ES-I3 (cell line): ENCODE data around the gene TERC.
"Not testable (repeated sequence)": the region's sequence is repeated elsewhere in the genome, so short reads cannot be mapped to it uniquely, and the experiment has no call there.

ENCODE experiments used
- H3K36me3 ChIP-seq: 2 replicates; pipeline ENCODE4 v1.6.1; 2013; ENCODE audit warnings: mild to moderate bottlenecking, low read length, control low read depth, moderate library complexity; ENCODE audit not compliant: insufficient read depth
- H3K4me1 ChIP-seq: 2 replicates; pipeline ENCODE4 v1.6.1; 2013; ENCODE audit warnings: mild to moderate bottlenecking, control low read depth, low read length; ENCODE audit not compliant: insufficient read depth
- H3K9ac ChIP-seq: 2 replicates; pipeline ENCODE4 v1.6.1; 2013; ENCODE audit warnings: low read depth, mild to moderate bottlenecking, low read length, moderate library complexity
- H3K9me3 ChIP-seq: 2 replicates; pipeline ENCODE4 v1.6.1; 2013; ENCODE audit warnings: mild to moderate bottlenecking, low read length, moderate library complexity; ENCODE audit not compliant: control insufficient read depth, insufficient read depth

Gene TERC

DNA sequence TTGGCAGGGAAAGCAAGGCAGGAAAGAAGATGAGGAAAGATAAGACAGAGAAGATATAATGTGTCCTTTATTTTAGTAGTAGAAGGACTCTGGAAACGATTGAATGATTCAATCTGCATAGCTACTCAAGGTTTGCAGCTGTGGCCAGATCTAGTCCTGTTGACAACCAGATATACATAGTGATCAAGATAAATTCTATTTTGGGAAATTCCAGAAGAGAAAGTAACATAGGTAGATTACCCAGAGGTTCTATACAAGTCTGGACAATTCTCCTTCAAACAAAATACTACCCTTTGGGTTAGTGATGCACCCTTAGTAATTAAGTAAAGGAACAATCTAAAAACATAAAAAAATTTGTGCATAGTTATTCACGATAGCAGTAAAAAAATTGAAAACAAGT is 9.4 kb downstream of the TERC start:
- peaks cover 3% of the 10 kb centered on the region; the same call in 1 of the 2 replicates for H3K9me3 ChIP-seq
- H3K36me3 ChIP-seq: no peaks in the 10 kb centered on the region
- H3K4me1 ChIP-seq: peaks cover 10% of the 10 kb centered on the region
- no peak overlapping the region for H3K9ac ChIP-seq

GRCh38 chr3:169754711-169755110 is 10.1 kb downstream of the TERC start:
- H3K9me3 ChIP-seq: no peaks in the 10 kb centered on the region
- H3K36me3 ChIP-seq: no peaks in the 10 kb centered on the region
- no peak overlapping the region for H3K9ac ChIP-seq
- peaks cover 10% of the 10 kb centered on the region for H3K4me1 ChIP-seq

DNA sequence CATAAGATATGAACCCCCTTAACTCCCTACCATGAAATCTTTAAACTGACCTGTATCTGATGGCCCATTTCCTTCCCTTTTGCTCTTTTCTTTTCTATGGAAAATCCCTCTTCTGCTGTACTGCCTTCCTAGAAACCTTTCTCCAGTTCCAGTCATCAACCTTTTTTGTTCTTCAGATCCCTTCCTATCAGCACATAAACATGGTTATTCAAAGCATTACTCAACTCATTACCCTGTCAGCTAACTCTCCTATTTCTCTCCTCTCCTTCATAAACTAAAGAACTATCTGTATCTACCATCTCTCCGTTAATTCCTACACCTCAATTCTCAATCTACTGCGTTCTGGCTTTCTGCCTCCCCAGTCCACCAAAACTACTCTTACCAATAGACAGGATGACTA is 13.0 kb downstream of the TERC start:
- peaks cover 10% of the 10 kb centered on the region for H3K4me1 ChIP-seq
- H3K9ac ChIP-seq: no peak overlapping the region

GRCh38 chr3:169750665-169751064 is 14.2 kb downstream of the TERC start:
- no peak overlapping the region for H3K9ac ChIP-seq
- H3K4me1 ChIP-seq: peaks cover 10% of the 10 kb centered on the region
- H3K36me3 ChIP-seq: no peaks in the 10 kb centered on the region
- H3K9me3 ChIP-seq: no peaks in the 10 kb centered on the region

More for the DNA sequence above, 13.0 kb downstream of the TERC start:
- no peaks in the 10 kb centered on the region for H3K36me3 ChIP-seq
- H3K9me3 ChIP-seq: no peaks in the 10 kb centered on the region

DNA sequence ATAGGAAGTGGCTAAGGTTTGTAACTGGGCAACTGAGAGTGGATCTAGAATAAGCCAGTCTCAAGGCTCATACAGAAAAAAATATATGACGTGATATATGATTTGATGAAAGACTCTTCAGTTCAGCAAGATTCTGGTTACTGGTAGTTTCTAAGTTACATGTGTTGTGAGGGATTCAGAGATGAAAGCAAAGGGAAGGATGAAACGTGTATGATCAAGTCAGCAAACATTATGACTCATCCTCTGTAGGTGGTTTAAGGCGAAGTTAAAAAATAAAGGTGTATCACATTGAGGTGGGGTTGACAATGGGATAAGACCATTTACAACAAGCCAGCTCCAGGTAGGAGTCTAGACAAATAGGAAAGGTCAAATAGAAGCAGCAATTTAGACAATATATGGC is 16.2 kb downstream of the TERC start:
- no peaks in the 10 kb centered on the region for H3K36me3 ChIP-seq
- H3K9ac ChIP-seq: no peak overlapping the region
- no peaks in the 10 kb centered on the region for H3K9me3 ChIP-seq
- peaks cover 4% of the 10 kb centered on the region; the same call in 1 of the 2 replicates for H3K4me1 ChIP-seq

GRCh38 chr3:169746924-169747323 is 17.9 kb downstream of the TERC start:
- Histone ChIP-seq H3K9me3 (no peaks in the 10 kb centered on the region), H3K36me3 (no peaks in the 10 kb centered on the region), H3K4me1 (peaks cover 4% of the 10 kb centered on the region; the same call in 1 of the 2 replicates), H3K9ac (no peak overlapping the region)

GRCh38 chr3:169744366-169745054 is 20.4 kb downstream of the TERC start:
- no peak overlapping the region for H3K9ac ChIP-seq
- no peaks in the 10 kb centered on the region for H3K9me3 ChIP-seq
- H3K36me3 ChIP-seq: no peaks in the 10 kb centered on the region
- 0 out of 2 replicates have a peak, but pooled peaks cover 1% of the 10 kb centered on the region for H3K4me1 ChIP-seq

DNA sequence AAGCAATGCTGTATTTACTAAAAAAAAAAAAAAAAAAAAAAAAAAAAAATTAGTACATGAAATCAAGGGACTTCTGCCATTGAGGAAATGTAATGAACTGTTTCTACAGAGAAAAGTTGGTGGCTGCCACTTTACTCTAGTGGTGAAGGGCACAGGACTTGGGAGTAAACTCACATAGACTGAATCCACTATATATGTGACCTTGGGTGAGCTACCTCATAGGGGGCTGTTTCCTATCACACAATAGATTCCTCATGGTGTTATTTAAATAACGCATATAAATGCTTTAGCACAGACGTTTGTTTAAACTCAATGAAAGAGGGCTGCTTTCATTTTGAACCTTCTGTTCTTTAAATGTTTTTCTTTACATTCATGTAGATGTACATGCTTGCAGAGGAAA is 25.8 kb downstream of the TERC start:
- Histone ChIP-seq H3K36me3 (no peaks in the 10 kb centered on the region), H3K9ac (no peak overlapping the region), H3K9me3 (peaks cover 4% of the 10 kb centered on the region; the same call in 1 of the 2 replicates), H3K4me1 (0 out of 2 replicates have a peak, but pooled peaks cover 2% of the 10 kb centered on the region)

DNA sequence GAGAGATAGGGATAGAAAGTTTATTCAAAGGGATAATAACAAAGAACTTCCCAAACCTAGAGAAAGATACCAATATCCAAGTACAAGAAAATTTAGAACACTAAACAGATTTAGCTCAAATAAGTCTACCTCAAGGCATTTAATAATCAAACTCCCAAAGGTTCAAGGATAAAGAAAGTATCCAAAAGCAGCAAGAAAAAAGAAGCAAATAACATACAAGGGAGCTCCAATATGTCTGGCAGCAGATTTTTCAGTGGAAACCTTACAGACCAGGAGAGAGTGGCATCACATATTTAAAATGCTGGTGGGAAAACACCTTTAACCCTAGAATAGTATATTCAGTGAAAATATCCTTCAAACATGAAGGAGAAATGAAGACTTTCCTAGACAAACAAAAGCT is 33.0 kb downstream of the TERC start:
- not testable (repeated sequence) for H3K4me1 ChIP-seq, H3K9ac ChIP-seq, H3K36me3 ChIP-seq, H3K9me3 ChIP-seq

- H3K9ac ChIP-seq: no peak overlapping the region
- H3K36me3 ChIP-seq: no peaks in the 10 kb centered on the region
- H3K4me1 ChIP-seq: no peaks in the 10 kb centered on the region
- no peaks in the 10 kb centered on the region for H3K9me3 ChIP-seq
Observed at GRCh38 chr3:169722724-169723123, 42.1 kb downstream of the TERC start.

DNA sequence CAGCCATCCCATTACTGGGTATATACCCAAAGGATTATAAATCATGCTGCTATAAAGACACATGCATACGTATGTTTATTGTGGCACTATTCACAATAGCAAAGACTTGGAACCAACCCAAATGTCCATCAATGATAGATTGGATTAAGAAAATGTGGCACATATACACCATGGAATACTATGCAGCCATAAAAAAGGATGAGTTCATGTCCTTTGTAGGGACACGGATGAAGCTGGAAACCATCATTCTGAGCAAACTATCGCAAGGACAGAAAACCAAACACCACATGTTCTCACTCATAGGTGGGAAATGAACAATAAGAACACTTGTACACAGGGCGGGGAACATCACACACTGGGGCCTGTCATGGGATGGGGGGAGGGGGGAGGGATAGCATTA is 46.4 kb downstream of the TERC start:
- not testable (repeated sequence) for H3K9me3 ChIP-seq, H3K9ac ChIP-seq, H3K36me3 ChIP-seq, H3K4me1 ChIP-seq
